Neutrophil (primary cell): ENCODE results near the gene PDZRN4.

Source experiments
- H3K27ac ChIP-seq: fragments of 200-600 bp; sonication (generic); 2 replicates; pipeline ENCODE4 v1.5.1; 2016; ENCODE audit warnings: mild to moderate bottlenecking, moderate library complexity
- H3K27me3 ChIP-seq: fragments of 200-600 bp; sonication (generic); 2 replicates; pipeline ENCODE4 v1.6.0; 2016; ENCODE audit warnings: mild to moderate bottlenecking
- H3K36me3 ChIP-seq: fragments of 200-600 bp; sonication (generic); 2 replicates; pipeline ENCODE4 v1.5.1; 2017
- H3K4me1 ChIP-seq, 2 experiments: fragments of 200-600 bp in 1 of 2; sonication (generic) in 1 of 2; 1 replicate in 1 of 2; 2 replicates in 1 of 2; pipeline versions ENCODE4 v1.5.1 to v1.6.1; 2013 to 2016; ENCODE audit warnings: low read depth in 1 of 2, low read length in 1 of 2, mild to moderate bottlenecking in 1 of 2, moderate library complexity in 1 of 2; ENCODE audit not compliant: control insufficient read depth in 1 of 2, insufficient read depth in 1 of 2
- H3K4me3 ChIP-seq, 2 experiments: fragments of 200-600 bp in 1 of 2; sonication (generic) in 1 of 2; 1 replicate in 1 of 2; 2 replicates in 1 of 2; pipeline ENCODE4 v1.5.1; 2013 to 2016; ENCODE audit warnings: low read depth in 1 of 2, low read length in 1 of 2, mild to moderate bottlenecking in 1 of 2, moderate library complexity in 1 of 2
- H3K9me3 ChIP-seq: fragments of 200-600 bp; sonication (generic); 2 replicates; pipeline ENCODE4 v1.5.1; 2016
- CTCF ChIP-seq: fragments of 200-600 bp; sonication (generic); IDR thresholded peaks from 2 replicates; pipeline ENCODE4 v1.5.1; 2016; ENCODE audit warnings: antibody characterized with exemption

The PDZRN4 gene

DNA sequence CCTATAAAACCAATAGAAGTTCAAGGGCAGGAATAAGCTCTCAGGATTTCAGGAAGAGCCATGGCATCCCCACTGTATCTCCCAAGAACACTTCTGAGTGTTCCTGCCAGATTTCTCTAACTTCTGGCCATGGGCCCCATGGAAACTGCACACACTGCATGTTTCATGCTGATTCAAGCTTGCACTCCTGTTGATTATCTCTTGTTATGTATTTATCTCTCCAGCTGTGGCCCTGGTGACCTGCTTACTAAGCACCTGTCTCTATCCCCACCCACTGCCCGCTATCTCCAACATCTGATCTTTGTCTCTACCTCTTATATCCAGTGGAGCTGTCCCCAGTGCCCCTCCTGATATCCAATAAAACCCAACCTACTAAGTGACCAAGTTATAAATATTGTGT, 285.3 kb downstream of the PDZRN4 start:
- no peaks in the 10 kb centered on the region for H3K36me3 ChIP-seq
- H3K9me3 ChIP-seq = no peaks in the 10 kb centered on the region
- no peak for TF ChIP-seq CTCF
- H3K4me3 ChIP-seq = no peak overlapping the region
- no peak overlapping the region for H3K27ac ChIP-seq
- H3K27me3 ChIP-seq = no peaks in the 10 kb centered on the region
- no peaks in the 10 kb centered on the region for H3K4me1 ChIP-seq

DNA sequence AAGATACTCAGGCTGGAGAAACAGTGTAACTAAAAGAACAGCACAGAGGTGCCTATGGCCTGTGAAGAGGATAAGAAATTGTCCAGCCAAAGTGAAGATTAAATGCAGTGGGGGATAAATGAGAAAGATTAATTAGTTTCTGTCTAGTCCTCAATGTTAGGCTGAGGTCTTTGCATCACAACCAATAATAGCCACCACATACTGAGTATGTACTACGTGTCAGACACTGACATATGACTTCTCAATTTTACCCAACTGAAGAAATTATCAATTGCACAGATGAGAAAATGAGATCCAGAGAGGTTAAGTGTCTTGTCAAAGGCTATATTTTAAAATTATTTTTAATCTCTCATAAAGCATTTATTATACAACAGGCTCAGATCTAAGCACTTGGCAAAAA, 285.9 kb downstream of the PDZRN4 start:
- Histone ChIP-seq H3K4me1 (no peaks in the 10 kb centered on the region), H3K36me3 (no peaks in the 10 kb centered on the region), H3K27me3 (no peaks in the 10 kb centered on the region), H3K4me3 (no peak overlapping the region), H3K27ac (no peak overlapping the region), H3K9me3 (no peaks in the 10 kb centered on the region)
- TF ChIP-seq CTCF = no peak

DNA sequence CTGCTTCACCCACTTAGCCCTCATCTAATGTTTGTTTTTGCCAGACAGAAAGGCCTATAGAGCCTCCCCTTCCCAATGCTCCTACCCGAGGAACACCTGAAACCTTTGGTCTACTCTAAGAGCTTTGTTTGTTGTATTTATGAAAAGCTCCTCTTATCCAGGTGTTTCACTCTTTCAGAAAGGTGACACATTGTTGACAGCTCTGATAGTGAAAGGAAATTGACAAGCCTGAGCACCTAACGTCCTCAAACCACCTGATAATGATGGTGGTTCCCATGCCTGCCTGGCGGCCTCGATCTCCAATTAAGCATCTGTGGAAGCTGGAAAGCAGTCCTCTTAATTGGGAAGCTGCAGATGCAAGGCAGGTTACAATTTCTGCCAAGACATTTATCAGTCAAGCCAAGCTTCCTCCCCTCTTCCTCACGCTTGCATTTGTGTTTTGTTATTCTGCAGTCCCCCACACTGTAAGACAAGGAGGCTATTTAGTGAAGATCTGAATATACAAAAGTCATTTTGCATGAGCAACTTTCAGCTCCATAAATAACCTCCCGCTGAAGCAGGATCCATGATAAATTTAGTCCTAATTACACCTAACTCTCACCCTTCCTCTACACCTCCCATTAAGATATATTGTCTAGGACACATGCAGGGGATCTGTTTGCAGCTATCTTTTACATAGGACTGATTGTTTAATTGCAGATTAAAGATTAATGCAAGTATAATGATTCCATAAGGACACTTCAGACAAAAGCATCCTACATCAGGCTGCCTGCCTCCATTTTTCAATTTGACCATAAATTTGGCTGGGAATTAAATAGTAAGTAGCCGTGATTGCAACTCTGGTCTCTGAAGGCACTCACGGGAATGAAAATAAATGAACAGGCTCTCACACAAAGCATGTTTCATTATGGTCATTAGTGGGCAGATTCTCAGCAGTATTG, 288.6 kb downstream of the PDZRN4 start:
- Histone ChIP-seq H3K27ac (no peak overlapping the region), H3K4me3 (no peak overlapping the region), H3K36me3 (no peaks in the 10 kb centered on the region), H3K4me1 (no peaks in the 10 kb centered on the region), H3K9me3 (no peaks in the 10 kb centered on the region), H3K27me3 (no peaks in the 10 kb centered on the region)
- TF ChIP-seq CTCF = no peak

GRCh38 chr12:41479426-41479825, 291.3 kb downstream of the PDZRN4 start:
- H3K9me3 ChIP-seq = no peaks in the 10 kb centered on the region
- H3K4me1 ChIP-seq = no peaks in the 10 kb centered on the region
- no peak overlapping the region for H3K4me3 ChIP-seq
- H3K36me3 ChIP-seq = no peaks in the 10 kb centered on the region
- H3K27ac ChIP-seq = no peak overlapping the region
- no peaks in the 10 kb centered on the region for H3K27me3 ChIP-seq
- no peak for TF ChIP-seq CTCF

DNA sequence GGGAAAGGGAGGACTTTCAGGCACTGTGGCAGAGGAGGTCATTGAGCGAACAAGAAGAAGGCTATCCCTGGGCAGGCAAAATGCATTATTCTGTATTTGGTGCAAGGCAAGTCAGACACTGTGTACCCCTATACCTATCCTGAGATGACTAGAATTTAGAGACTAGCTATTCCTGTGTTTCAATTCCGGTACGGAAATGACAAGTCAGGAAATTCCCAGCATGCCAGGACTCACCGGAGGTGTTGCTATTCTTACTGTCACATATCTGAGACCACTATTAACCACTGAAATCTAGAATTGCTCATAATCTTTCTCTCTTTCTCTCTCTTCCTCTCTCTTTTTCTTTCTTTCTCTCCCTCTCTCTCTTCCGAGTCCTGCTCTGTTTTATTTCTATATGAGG, 297.1 kb downstream of the PDZRN4 start:
- H3K9me3 ChIP-seq = no peaks in the 10 kb centered on the region
- no peak overlapping the region for H3K4me3 ChIP-seq
- H3K36me3 ChIP-seq = no peaks in the 10 kb centered on the region
- no peaks in the 10 kb centered on the region for H3K27me3 ChIP-seq
- no peaks in the 10 kb centered on the region for H3K4me1 ChIP-seq
- H3K27ac ChIP-seq = no peak overlapping the region
- TF ChIP-seq CTCF = no peak
